Measurements from ENCODE around the gene LTBP3. TPM values are rescaled to one million over a fixed set of nuclear protein-coding genes. Genes with fewer than 3 reads are reported as not detected.
A peak's percentile ranks its signal among the peaks of the same experiment; 100 is the strongest.

The LTBP3 gene
- total and polyA plus RNA-seq, 2 donors (not counting 1 experiment from before 2014, with no cell fraction given) = 37.3 to 40.4 TPM

DNA sequence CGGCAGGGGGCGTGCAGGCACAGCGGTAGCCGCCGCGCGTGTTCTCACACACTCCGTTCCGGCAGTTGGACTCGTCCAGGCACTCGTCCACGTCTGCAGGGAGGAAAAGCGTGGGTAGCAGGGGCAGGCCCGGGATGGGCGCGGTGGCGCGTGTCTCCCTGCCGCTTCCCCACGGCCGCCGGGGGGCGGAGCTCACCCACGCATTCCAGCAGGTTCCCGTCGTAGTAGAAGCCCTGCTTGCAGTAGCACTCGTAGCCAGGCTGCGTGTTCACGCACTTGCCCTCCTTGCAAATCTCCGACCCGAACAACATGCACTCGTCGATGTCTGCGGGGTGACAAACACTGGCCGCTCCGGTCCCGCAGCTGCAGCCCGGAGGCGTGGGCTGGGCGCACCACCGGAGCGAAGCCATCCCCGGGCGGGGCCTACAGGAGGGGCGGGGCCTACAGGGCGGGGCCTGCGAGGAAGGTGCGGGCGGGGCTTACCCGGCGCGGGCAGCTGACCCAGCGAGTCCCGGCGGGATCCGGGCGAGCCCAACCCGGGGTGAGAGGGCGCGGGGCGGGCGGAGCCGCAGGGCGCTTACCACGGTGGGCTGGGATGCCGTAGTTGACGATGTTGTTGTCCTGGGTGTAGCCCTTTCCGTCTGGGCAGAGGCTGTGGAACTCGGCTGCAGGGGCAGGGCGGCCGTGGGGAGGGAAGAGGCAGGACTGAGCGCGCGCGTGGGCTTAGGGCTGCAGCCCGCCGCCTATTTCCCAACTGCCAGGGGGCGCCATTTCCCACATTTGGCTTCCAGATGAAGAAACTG is 17.7 kb downstream of the LTBP3 start:
- Histone ChIP-seq H3K4me1 (ENCODE audit: control insufficient read depth, extremely low read depth, insufficient read depth, low read length) (peaks cover 8% of the 10 kb centered on the region), H3K4me3 (replicated peaks in 1 of 4; ENCODE audit: control extremely low read depth in 1 of 4, insufficient read depth in 1 of 4, low read depth in 3 of 4, low read length in 4 of 4) (peak overlapping the region; percentile 31 to 54 (median 46)), H3K9me3 (ENCODE audit: control insufficient read depth, insufficient read depth, low read depth, low read length) (no peaks in the 10 kb centered on the region), H3K4me2 (ENCODE audit: extremely low read depth, insufficient read depth, low read length) (peak overlapping the region; percentile 85), H2AFZ (ENCODE audit: low read length) (peak overlapping the region; percentile 65), H3K79me2 (ENCODE audit: control insufficient read depth, insufficient read depth, low read length) (no peaks in the 10 kb centered on the region), H3K36me3 (ENCODE audit: control insufficient read depth, insufficient read depth, low read length) (peaks cover 35% of the 10 kb centered on the region), H3K27me3 (ENCODE audit: control insufficient read depth, insufficient read depth, low read length) (no peaks in the 10 kb centered on the region), H3K27ac (ENCODE audit: insufficient read depth, low read length) (peak overlapping the region; percentile 59), H3K9ac (ENCODE audit: insufficient read depth, low read length) (no peak overlapping the region), H4K20me1 (ENCODE audit: control insufficient read depth, extremely low read depth, insufficient read depth, low read length) (no peaks in the 10 kb centered on the region)
- TF ChIP-seq EZH2 (IDR thresholded peaks at IDR 0.05; ENCODE audit: low read length, missing control alignments) = no peak
- TF ChIP-seq, protein P1, sequence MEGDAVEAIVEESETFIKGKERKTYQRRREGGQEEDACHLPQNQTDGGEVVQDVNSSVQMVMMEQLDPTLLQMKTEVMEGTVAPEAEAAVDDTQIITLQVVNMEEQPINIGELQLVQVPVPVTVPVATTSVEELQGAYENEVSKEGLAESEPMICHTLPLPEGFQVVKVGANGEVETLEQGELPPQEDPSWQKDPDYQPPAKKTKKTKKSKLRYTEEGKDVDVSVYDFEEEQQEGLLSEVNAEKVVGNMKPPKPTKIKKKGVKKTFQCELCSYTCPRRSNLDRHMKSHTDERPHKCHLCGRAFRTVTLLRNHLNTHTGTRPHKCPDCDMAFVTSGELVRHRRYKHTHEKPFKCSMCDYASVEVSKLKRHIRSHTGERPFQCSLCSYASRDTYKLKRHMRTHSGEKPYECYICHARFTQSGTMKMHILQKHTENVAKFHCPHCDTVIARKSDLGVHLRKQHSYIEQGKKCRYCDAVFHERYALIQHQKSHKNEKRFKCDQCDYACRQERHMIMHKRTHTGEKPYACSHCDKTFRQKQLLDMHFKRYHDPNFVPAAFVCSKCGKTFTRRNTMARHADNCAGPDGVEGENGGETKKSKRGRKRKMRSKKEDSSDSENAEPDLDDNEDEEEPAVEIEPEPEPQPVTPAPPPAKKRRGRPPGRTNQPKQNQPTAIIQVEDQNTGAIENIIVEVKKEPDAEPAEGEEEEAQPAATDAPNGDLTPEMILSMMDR (conservative IDR thresholded peaks at IDR 0.05 in 1 of 2, IDR thresholded peaks at IDR 0.05 in 1 of 2; ENCODE audit: low read depth in 1 of 2, low read length in 2 of 2) = peak; percentile 72 to 85
- peak; percentile 85 to 89 for DNase-seq (ENCODE audit: low read depth in 2 of 2)

DNA sequence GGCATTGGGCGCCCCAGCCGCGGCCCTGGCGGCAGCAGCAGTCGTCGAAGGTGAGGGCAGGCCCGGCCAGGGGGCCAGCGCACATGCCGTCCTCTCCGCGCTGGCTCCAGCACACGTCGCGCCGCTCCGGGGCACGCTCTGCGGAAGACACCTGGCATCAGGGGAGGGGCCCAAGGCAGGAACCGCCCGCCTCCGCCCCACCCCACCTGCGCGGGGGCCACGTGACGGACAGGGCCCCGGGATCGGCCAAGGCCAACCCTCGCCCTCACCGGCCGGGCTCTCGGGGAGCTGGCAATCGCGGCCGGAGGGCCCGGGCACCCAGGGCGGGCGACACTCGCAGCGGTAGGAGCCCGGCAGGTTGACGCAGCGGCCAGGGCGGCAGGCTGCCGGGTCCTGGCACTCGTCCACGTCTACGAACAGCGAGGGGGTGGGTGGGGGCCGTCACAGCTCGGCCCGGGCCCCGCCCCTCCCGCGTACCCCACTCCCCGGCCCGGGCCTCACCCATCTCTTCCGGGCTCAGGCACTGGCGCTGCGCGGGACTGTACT is 18.3 kb downstream of the LTBP3 start:
- no peak overlapping the region for H2AFZ ChIP-seq (ENCODE audit: low read length)
- peaks cover 8% of the 10 kb centered on the region for H3K4me1 ChIP-seq (ENCODE audit: control insufficient read depth, extremely low read depth, insufficient read depth, low read length)
- no peaks in the 10 kb centered on the region for H3K9me3 ChIP-seq (ENCODE audit: control insufficient read depth, insufficient read depth, low read depth, low read length)
- H4K20me1 ChIP-seq (ENCODE audit: control insufficient read depth, extremely low read depth, insufficient read depth, low read length) = no peaks in the 10 kb centered on the region
- H3K4me2 ChIP-seq (ENCODE audit: extremely low read depth, insufficient read depth, low read length) = peak overlapping the region; percentile 85
- no peaks in the 10 kb centered on the region for H3K27me3 ChIP-seq (ENCODE audit: control insufficient read depth, insufficient read depth, low read length)
- no peak for DNase-seq (ENCODE audit: low read depth in 2 of 2)
- H3K9ac ChIP-seq (ENCODE audit: insufficient read depth, low read length) = peak overlapping the region; percentile 30
- H3K36me3 ChIP-seq (ENCODE audit: control insufficient read depth, insufficient read depth, low read length) = peaks cover 36% of the 10 kb centered on the region
- H3K4me3 ChIP-seq (replicated peaks in 1 of 4; ENCODE audit: control extremely low read depth in 1 of 4, insufficient read depth in 1 of 4, low read depth in 3 of 4, low read length in 4 of 4) = peak overlapping the region; percentile 31 to 54 (median 46)
- H3K27ac ChIP-seq (ENCODE audit: insufficient read depth, low read length) = peak overlapping the region; percentile 59
- TF ChIP-seq, protein P1 (conservative IDR thresholded peaks at IDR 0.05 in 1 of 2, IDR thresholded peaks at IDR 0.05 in 1 of 2; ENCODE audit: low read depth in 1 of 2, low read length in 2 of 2) = no peak
- no peak for TF ChIP-seq EZH2 (IDR thresholded peaks at IDR 0.05; ENCODE audit: low read length, missing control alignments)
- H3K79me2 ChIP-seq (ENCODE audit: control insufficient read depth, insufficient read depth, low read length) = no peaks in the 10 kb centered on the region

DNA sequence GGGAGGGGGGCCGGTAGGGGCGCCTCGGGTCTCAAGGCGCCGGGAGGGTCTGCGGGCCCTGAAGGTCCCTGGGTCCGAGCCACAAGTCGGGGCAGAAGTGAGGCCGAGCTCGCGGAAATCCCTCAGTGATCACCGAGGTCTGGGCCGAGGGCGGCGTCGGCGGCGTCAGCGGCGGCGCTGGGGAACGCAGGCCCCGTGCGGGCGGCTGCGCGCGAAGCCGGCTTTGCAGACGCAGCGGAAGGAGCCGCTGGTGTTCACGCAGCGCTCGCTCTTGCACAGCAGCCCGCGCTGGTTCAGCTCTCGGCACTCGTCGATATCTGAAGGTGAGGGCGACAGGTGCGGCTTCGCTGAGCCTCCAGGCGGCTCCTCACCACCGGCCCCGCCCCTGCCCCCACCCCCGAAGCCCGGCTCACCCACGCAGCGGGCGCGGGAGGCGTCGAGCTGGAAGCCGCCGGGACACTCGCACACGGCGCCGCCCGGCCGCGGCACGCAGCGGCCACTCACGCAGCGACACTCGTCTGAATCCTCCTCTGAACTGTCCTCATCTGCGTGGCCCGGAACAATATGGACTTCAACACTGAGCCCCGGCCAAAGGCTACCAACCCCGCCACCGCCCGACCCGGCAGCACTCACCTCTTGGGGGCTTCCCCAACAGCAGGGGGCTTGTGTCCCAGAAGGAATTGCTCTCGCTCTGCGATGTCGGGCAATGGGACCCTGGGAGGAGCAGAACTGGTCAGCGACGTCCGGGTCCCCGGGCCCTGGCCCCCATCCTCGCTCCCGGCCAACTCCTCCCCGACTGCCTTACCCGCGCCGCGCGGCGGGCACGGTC is 19.0 kb downstream of the LTBP3 start:
- H4K20me1 ChIP-seq (ENCODE audit: control insufficient read depth, extremely low read depth, insufficient read depth, low read length) = no peaks in the 10 kb centered on the region
- peaks cover 38% of the 10 kb centered on the region for H3K36me3 ChIP-seq (ENCODE audit: control insufficient read depth, insufficient read depth, low read length)
- H3K9me3 ChIP-seq (ENCODE audit: control insufficient read depth, insufficient read depth, low read depth, low read length) = no peaks in the 10 kb centered on the region
- H3K27me3 ChIP-seq (ENCODE audit: control insufficient read depth, insufficient read depth, low read length) = no peaks in the 10 kb centered on the region
- H3K9ac ChIP-seq (ENCODE audit: insufficient read depth, low read length) = no peak overlapping the region
- no peak overlapping the region for H3K4me3 ChIP-seq (replicated peaks in 1 of 4; ENCODE audit: control extremely low read depth in 1 of 4, insufficient read depth in 1 of 4, low read depth in 3 of 4, low read length in 4 of 4)
- H3K79me2 ChIP-seq (ENCODE audit: control insufficient read depth, insufficient read depth, low read length) = no peaks in the 10 kb centered on the region
- TF ChIP-seq, protein P1 (conservative IDR thresholded peaks at IDR 0.05 in 1 of 2, IDR thresholded peaks at IDR 0.05 in 1 of 2; ENCODE audit: low read depth in 1 of 2, low read length in 2 of 2) = no peak
- TF ChIP-seq EZH2 (IDR thresholded peaks at IDR 0.05; ENCODE audit: low read length, missing control alignments) = no peak
- no peak overlapping the region for H2AFZ ChIP-seq (ENCODE audit: low read length)
- no peak for DNase-seq (ENCODE audit: low read depth in 2 of 2)
- H3K4me2 ChIP-seq (ENCODE audit: extremely low read depth, insufficient read depth, low read length) = no peak overlapping the region
- H3K27ac ChIP-seq (ENCODE audit: insufficient read depth, low read length) = peak overlapping the region; percentile 59
- peaks cover 8% of the 10 kb centered on the region for H3K4me1 ChIP-seq (ENCODE audit: control insufficient read depth, extremely low read depth, insufficient read depth, low read length)
